ENCODE results near the gene LMAN1.
A peak's percentile ranks its signal among the peaks of the same experiment; 100 is the strongest.

Gene LMAN1

GRCh38 chr18:59323931-59324622, 35.0 kb downstream of the LMAN1 start:
- H3K27me3 ChIP-seq, result no peaks in the 10 kb centered on the region
- no peaks in the 10 kb centered on the region for H3K4me1 ChIP-seq
- H3K9me3 ChIP-seq, result no peaks in the 10 kb centered on the region
- H3K36me3 ChIP-seq, result no peaks in the 10 kb centered on the region
- no peak for DNase-seq
- no peak for TF ChIP-seq CTCF (IDR thresholded peaks at IDR 0.05; ENCODE audit: low read depth, low read length)
- no peak overlapping the region for H3K4me3 ChIP-seq (ENCODE audit: low read depth, low read length)

- no peaks in the 10 kb centered on the region for H3K4me1 ChIP-seq
- no peak for DNase-seq
- no peaks in the 10 kb centered on the region for H3K9me3 ChIP-seq
- TF ChIP-seq CTCF (IDR thresholded peaks at IDR 0.05; ENCODE audit: low read depth, low read length), result no peak
- no peaks in the 10 kb centered on the region for H3K27me3 ChIP-seq
- H3K4me3 ChIP-seq (ENCODE audit: low read depth, low read length), result no peak within 1 kb of the TSS
- H3K36me3 ChIP-seq, result no peaks in the 10 kb centered on the region
Measured at GRCh38 chr18:59318460-59319050, 40.5 kb downstream of the LMAN1 start, which contains the start of gene CPLX4. TSS of gene CPLX4 (minus strand) at chr18:59318649. CDS start at chr18:59318462, 187 bp downstream.

- TF ChIP-seq CTCF (IDR thresholded peaks at IDR 0.05; ENCODE audit: low read depth, low read length), result no peak
- Histone ChIP-seq H3K36me3 (no peaks in the 10 kb centered on the region), H3K9me3 (no peaks in the 10 kb centered on the region), H3K27me3 (no peaks in the 10 kb centered on the region), H3K4me3 (ENCODE audit: low read depth, low read length) (no peak overlapping the region), H3K4me1 (no peaks in the 10 kb centered on the region)
- no peak for DNase-seq
Measured at GRCh38 chr18:59311631-59312030, 47.4 kb downstream of the LMAN1 start.

GRCh38 chr18:59308938-59309260, 50.2 kb downstream of the LMAN1 start:
- H3K4me3 ChIP-seq (ENCODE audit: low read depth, low read length), result peak overlapping the region; percentile 24

GRCh38 chr18:59308248-59308937, 50.7 kb downstream of the LMAN1 start:
- DNase-seq, result peak; percentile 77
- H3K9me3 ChIP-seq, result no peaks in the 10 kb centered on the region
- no peaks in the 10 kb centered on the region for H3K36me3 ChIP-seq
- H3K4me1 ChIP-seq, result no peaks in the 10 kb centered on the region
- H3K27me3 ChIP-seq, result no peaks in the 10 kb centered on the region
- H3K4me3 ChIP-seq (ENCODE audit: low read depth, low read length), result peak overlapping the region; percentile 24
- TF ChIP-seq CTCF (IDR thresholded peaks at IDR 0.05; ENCODE audit: low read depth, low read length), result peak; percentile 64

More at GRCh38 chr18:59308938-59309260, 50.2 kb downstream of the LMAN1 start:
- no peaks in the 10 kb centered on the region for H3K36me3 ChIP-seq
- DNase-seq, result no peak
- H3K27me3 ChIP-seq, result no peaks in the 10 kb centered on the region
- no peak for TF ChIP-seq CTCF (IDR thresholded peaks at IDR 0.05; ENCODE audit: low read depth, low read length)
- H3K4me1 ChIP-seq, result no peaks in the 10 kb centered on the region
- H3K9me3 ChIP-seq, result no peaks in the 10 kb centered on the region

- H3K27me3 ChIP-seq, result no peaks in the 10 kb centered on the region
Measured at GRCh38 chr18:59306640-59307039, 52.4 kb downstream of the LMAN1 start.

More at GRCh38 chr18:59306640-59307039, 52.4 kb downstream of the LMAN1 start:
- no peak for TF ChIP-seq CTCF (IDR thresholded peaks at IDR 0.05; ENCODE audit: low read depth, low read length)
- no peaks in the 10 kb centered on the region for H3K4me1 ChIP-seq
- no peak overlapping the region for H3K4me3 ChIP-seq (ENCODE audit: low read depth, low read length)
- no peaks in the 10 kb centered on the region for H3K36me3 ChIP-seq
- no peaks in the 10 kb centered on the region for H3K9me3 ChIP-seq
- DNase-seq, result no peak

Data from BE2C (cell line).